ENCODE results near the gene CMYA5.

GRCh38 chr5:79641414-79641813, 48.2 kb upstream of the CMYA5 start:
- TF ChIP-seq CTCF (IDR thresholded peaks at IDR 0.05) (no peak), POLR2A (IDR thresholded peaks at IDR 0.05) (no peak), POLR2AphosphoS5 (IDR thresholded peaks at IDR 0.05) (no peak)

All from breast epithelium (tissue), 3 donors.